ENCODE results near the gene IFI27L1.

DNA sequence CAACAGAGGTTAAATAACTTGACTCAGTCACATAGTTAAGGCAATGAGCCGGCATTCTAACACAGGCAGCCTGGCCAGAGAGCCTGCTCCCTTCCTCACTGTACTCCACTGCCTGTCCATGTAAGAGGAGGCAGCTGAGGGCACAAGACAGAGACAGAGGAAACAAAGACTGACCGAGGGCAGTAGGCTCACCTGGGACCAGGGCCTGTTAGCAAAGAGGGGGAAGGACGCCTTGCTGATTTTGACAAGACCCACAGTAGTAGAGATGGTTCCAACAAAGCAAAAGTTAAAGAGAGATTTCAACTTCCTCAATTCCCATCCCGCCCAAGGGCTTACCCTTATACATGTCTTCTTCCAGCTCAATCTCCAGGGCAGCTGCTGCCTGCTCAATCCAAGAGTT lies 28.4 kb upstream of the IFI27L1 start:
- TF ChIP-seq POLR2A (IDR thresholded peaks at IDR 0.05; ENCODE audit: low read depth, low read length), result no peak
- no peak for TF ChIP-seq POLR2AphosphoS5 (IDR thresholded peaks at IDR 0.05; ENCODE audit: low read depth, low read length)
- no peak for TF ChIP-seq TAF1 (IDR thresholded peaks at IDR 0.05; ENCODE audit: borderline replicate concordance, low read depth, low read length)
